GM18498 (cell line): ENCODE results near the gene RNF223.
"Not testable (repeated sequence)": the region's sequence is repeated elsewhere in the genome, so short reads cannot be mapped to it uniquely, and the experiment has no call there.

Experiments used
- ATAC-seq: cut with Tn5 transposase; IDR thresholded peaks from one replicate; pipeline ENCODE4 v1.9.1; 2021; ENCODE audit warnings: mild to moderate bottlenecking, moderate library complexity; ENCODE audit not compliant: unreplicated experiment

The RNF223 gene

GRCh38 chr1:1110561-1110971, 36.5 kb upstream of the RNF223 start:
- no peak for ATAC-seq

GRCh38 chr1:1109743-1110142, 35.6 kb upstream of the RNF223 start:
- ATAC-seq: no peak

GRCh38 chr1:1106510-1107221, 32.6 kb upstream of the RNF223 start:
- ATAC-seq: no peak

- not testable (repeated sequence) for ATAC-seq
Measured at GRCh38 chr1:1104152-1104551, 30.0 kb upstream of the RNF223 start.

GRCh38 chr1:1101503-1101902, 27.4 kb upstream of the RNF223 start:
- ATAC-seq: no peak

- no peak for ATAC-seq
Measured at GRCh38 chr1:1100296-1100695, 26.2 kb upstream of the RNF223 start.

- no peak for ATAC-seq
Measured at GRCh38 chr1:1099506-1100183, 25.5 kb upstream of the RNF223 start.

GRCh38 chr1:1098681-1099421, 24.7 kb upstream of the RNF223 start:
- no peak for ATAC-seq

- not testable (repeated sequence) for ATAC-seq
Measured at GRCh38 chr1:1096136-1096535, 22.0 kb upstream of the RNF223 start.

GRCh38 chr1:1094981-1095380, 20.9 kb upstream of the RNF223 start:
- ATAC-seq: no peak

GRCh38 chr1:1093610-1093943, 19.5 kb upstream of the RNF223 start:
- no peak for ATAC-seq

GRCh38 chr1:1092894-1093609, 18.9 kb upstream of the RNF223 start:
- no peak for ATAC-seq

GRCh38 chr1:1092149-1092855, 18.2 kb upstream of the RNF223 start:
- no peak for ATAC-seq

- ATAC-seq: no peak
Measured at GRCh38 chr1:1091344-1092148, 17.4 kb upstream of the RNF223 start.

GRCh38 chr1:1090424-1091343, 16.6 kb upstream of the RNF223 start:
- ATAC-seq: no peak

- no peak for ATAC-seq
Measured at GRCh38 chr1:1089731-1090423, 15.8 kb upstream of the RNF223 start.

- ATAC-seq: no peak
Measured at GRCh38 chr1:1088801-1089680, 14.9 kb upstream of the RNF223 start.
